HG02588 (cell line): ENCODE data around the gene CERS5.

ENCODE experiments used
- ATAC-seq: cut with Tn5 transposase; IDR thresholded peaks from one replicate; pipeline ENCODE4 v1.9.1; 2021; ENCODE audit warnings: mild to moderate bottlenecking, moderate library complexity; ENCODE audit not compliant: unreplicated experiment

Gene CERS5

GRCh38 chr12:50167049-50167828, at the start of gene CERS5:
CERS5 (minus strand) TSS chr12:50167369; CDS start chr12:50167297, 72 bp downstream.
- ATAC-seq, result peak; percentile 98

GRCh38 chr12:50215033-50215432, 47.9 kb upstream of the CERS5 start:
- no peak for ATAC-seq

GRCh38 chr12:50214018-50214417, 46.8 kb upstream of the CERS5 start:
- ATAC-seq, result no peak

- ATAC-seq, result no peak
These were observed 46.3 kb upstream of the CERS5 start for GRCh38 chr12:50213439-50213838.

- no peak for ATAC-seq
These were observed 44.9 kb upstream of the CERS5 start for GRCh38 chr12:50212071-50212467.

- ATAC-seq, result no peak
These were observed 44.4 kb upstream of the CERS5 start for GRCh38 chr12:50211392-50212070.

- no peak for ATAC-seq
These were observed 40.3 kb upstream of the CERS5 start for GRCh38 chr12:50207424-50207823.

GRCh38 chr12:50205648-50206047, 38.5 kb upstream of the CERS5 start:
- no peak for ATAC-seq

GRCh38 chr12:50203691-50204090, 36.5 kb upstream of the CERS5 start:
- ATAC-seq, result no peak

GRCh38 chr12:50201987-50202521, 34.9 kb upstream of the CERS5 start:
- no peak for ATAC-seq

GRCh38 chr12:50200552-50201273, 33.5 kb upstream of the CERS5 start:
- ATAC-seq, result no peak

GRCh38 chr12:50198829-50199228, 31.7 kb upstream of the CERS5 start:
- ATAC-seq, result no peak

- no peak for ATAC-seq
These were observed 30.1 kb upstream of the CERS5 start for GRCh38 chr12:50197297-50197727.

- ATAC-seq, result no peak
These were observed 29.4 kb upstream of the CERS5 start for GRCh38 chr12:50196537-50196936.

GRCh38 chr12:50195832-50196231, 28.7 kb upstream of the CERS5 start:
- ATAC-seq, result no peak

GRCh38 chr12:50192908-50193307, 25.7 kb upstream of the CERS5 start:
- no peak for ATAC-seq

GRCh38 chr12:50192236-50192635, 25.1 kb upstream of the CERS5 start:
- no peak for ATAC-seq

GRCh38 chr12:50190859-50191258, 23.7 kb upstream of the CERS5 start:
- ATAC-seq, result no peak

GRCh38 chr12:50188875-50189575, 21.9 kb upstream of the CERS5 start:
- no peak for ATAC-seq

- ATAC-seq, result no peak
These were observed 21.1 kb upstream of the CERS5 start for GRCh38 chr12:50188241-50188781.
